ENCODE results near the gene TRIM27. TPM values are rescaled to one million over a fixed set of nuclear protein-coding genes. Genes with fewer than 3 reads are reported as not detected.

Gene TRIM27
- total and polyA plus RNA-seq, 10 of the 15 experiments (the other 5 are each of a cell fraction or from before 2014, with no cell fraction given) = 18.5 to 74.7 (median 58.0) TPM

DNA sequence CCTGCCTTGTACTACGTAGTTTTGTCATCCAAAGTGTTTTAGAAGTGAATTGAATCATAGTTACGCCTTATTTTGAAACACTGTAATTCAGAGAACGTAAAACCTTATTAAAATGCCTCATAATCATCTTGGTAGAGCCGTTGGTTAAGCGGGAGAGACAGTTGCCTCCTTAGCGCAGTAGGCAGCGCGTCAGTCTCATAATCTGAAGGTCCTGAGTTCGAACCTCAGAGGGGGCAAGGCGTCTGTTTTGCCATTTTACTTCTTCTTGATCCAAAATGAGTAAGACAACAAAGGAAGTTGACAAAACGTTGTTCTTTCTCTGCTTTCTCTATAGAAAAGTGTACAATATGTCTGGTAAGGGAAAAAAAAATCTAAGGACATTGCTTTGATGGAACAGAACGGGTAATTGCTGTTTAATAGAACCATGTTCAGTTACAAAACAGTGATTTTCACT, 20.7 kb upstream of the TRIM27 start (continued):
- no peak for TF ChIP-seq NR2C2 (IDR thresholded peaks at IDR 0.05; ENCODE audit: borderline replicate concordance, control insufficient read depth, insufficient read length, low read depth)
- TF ChIP-seq JUND (IDR thresholded peaks at IDR 0.05; ENCODE audit: low read depth, low read length) = no peak
- TF ChIP-seq, protein P1, sequence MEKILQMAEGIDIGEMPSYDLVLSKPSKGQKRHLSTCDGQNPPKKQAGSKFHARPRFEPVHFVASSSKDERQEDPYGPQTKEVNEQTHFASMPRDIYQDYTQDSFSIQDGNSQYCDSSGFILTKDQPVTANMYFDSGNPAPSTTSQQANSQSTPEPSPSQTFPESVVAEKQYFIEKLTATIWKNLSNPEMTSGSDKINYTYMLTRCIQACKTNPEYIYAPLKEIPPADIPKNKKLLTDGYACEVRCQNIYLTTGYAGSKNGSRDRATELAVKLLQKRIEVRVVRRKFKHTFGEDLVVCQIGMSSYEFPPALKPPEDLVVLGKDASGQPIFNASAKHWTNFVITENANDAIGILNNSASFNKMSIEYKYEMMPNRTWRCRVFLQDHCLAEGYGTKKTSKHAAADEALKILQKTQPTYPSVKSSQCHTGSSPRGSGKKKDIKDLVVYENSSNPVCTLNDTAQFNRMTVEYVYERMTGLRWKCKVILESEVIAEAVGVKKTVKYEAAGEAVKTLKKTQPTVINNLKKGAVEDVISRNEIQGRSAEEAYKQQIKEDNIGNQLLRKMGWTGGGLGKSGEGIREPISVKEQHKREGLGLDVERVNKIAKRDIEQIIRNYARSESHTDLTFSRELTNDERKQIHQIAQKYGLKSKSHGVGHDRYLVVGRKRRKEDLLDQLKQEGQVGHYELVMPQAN (conservative IDR thresholded peaks at IDR 0.05) = 0 out of 2 replicates have a peak, but pooled peaks have one; percentile 22
- TF ChIP-seq MTA2 (IDR thresholded peaks at IDR 0.05; ENCODE audit: low read depth) = no peak
- no peak for TF ChIP-seq CHD2 (IDR thresholded peaks at IDR 0.05; ENCODE audit: borderline replicate concordance, low read depth, low read length)
- TF ChIP-seq NR2C1 (IDR thresholded peaks at IDR 0.05) = no peak
- TF ChIP-seq PAX8 (IDR thresholded peaks at IDR 0.05) = no peak
- peak; percentile 45; the same call in 1 of the 2 replicates for TF ChIP-seq CBFB (IDR thresholded peaks at IDR 0.05; ENCODE audit: low read depth)
- TF ChIP-seq POLR2AphosphoS5 (IDR thresholded peaks at IDR 0.05; ENCODE audit: low read length) = no peak
- TF ChIP-seq PML (IDR thresholded peaks at IDR 0.05; ENCODE audit: low read length) = no peak
- no peak for TF ChIP-seq ASH2L (IDR thresholded peaks at IDR 0.05; ENCODE audit: borderline replicate concordance, low read depth)
- TF ChIP-seq, protein P2, sequence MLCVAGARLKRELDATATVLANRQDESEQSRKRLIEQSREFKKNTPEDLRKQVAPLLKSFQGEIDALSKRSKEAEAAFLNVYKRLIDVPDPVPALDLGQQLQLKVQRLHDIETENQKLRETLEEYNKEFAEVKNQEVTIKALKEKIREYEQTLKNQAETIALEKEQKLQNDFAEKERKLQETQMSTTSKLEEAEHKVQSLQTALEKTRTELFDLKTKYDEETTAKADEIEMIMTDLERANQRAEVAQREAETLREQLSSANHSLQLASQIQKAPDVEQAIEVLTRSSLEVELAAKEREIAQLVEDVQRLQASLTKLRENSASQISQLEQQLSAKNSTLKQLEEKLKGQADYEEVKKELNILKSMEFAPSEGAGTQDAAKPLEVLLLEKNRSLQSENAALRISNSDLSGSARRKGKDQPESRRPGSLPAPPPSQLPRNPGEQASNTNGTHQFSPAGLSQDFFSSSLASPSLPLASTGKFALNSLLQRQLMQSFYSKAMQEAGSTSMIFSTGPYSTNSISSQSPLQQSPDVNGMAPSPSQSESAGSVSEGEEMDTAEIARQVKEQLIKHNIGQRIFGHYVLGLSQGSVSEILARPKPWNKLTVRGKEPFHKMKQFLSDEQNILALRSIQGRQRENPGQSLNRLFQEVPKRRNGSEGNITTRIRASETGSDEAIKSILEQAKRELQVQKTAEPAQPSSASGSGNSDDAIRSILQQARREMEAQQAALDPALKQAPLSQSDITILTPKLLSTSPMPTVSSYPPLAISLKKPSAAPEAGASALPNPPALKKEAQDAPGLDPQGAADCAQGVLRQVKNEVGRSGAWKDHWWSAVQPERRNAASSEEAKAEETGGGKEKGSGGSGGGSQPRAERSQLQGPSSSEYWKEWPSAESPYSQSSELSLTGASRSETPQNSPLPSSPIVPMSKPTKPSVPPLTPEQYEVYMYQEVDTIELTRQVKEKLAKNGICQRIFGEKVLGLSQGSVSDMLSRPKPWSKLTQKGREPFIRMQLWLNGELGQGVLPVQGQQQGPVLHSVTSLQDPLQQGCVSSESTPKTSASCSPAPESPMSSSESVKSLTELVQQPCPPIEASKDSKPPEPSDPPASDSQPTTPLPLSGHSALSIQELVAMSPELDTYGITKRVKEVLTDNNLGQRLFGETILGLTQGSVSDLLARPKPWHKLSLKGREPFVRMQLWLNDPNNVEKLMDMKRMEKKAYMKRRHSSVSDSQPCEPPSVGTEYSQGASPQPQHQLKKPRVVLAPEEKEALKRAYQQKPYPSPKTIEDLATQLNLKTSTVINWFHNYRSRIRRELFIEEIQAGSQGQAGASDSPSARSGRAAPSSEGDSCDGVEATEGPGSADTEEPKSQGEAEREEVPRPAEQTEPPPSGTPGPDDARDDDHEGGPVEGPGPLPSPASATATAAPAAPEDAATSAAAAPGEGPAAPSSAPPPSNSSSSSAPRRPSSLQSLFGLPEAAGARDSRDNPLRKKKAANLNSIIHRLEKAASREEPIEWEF (IDR thresholded peaks at IDR 0.05; ENCODE audit: insufficient replicate concordance, low read depth, low read length) = no peak
- no peak for TF ChIP-seq YBX1 (IDR thresholded peaks at IDR 0.05)
- TF ChIP-seq ZNF217 (IDR thresholded peaks at IDR 0.05) = peak; percentile 84
- no peak for TF ChIP-seq IKZF2 (IDR thresholded peaks at IDR 0.05)
- TF ChIP-seq RAD51 (IDR thresholded peaks at IDR 0.05) = no peak
- no peak for TF ChIP-seq SMAD1 (IDR thresholded peaks at IDR 0.05; ENCODE audit: low read depth, partially characterized antibody)
- no peak for TF ChIP-seq KLF5 (IDR thresholded peaks at IDR 0.05; ENCODE audit: partially characterized antibody)
- TF ChIP-seq NFIC (IDR thresholded peaks at IDR 0.05; ENCODE audit: low read depth, low read length) = 0 out of 2 replicates have a peak, but pooled peaks have one; percentile 21
- TF ChIP-seq, protein P3, sequence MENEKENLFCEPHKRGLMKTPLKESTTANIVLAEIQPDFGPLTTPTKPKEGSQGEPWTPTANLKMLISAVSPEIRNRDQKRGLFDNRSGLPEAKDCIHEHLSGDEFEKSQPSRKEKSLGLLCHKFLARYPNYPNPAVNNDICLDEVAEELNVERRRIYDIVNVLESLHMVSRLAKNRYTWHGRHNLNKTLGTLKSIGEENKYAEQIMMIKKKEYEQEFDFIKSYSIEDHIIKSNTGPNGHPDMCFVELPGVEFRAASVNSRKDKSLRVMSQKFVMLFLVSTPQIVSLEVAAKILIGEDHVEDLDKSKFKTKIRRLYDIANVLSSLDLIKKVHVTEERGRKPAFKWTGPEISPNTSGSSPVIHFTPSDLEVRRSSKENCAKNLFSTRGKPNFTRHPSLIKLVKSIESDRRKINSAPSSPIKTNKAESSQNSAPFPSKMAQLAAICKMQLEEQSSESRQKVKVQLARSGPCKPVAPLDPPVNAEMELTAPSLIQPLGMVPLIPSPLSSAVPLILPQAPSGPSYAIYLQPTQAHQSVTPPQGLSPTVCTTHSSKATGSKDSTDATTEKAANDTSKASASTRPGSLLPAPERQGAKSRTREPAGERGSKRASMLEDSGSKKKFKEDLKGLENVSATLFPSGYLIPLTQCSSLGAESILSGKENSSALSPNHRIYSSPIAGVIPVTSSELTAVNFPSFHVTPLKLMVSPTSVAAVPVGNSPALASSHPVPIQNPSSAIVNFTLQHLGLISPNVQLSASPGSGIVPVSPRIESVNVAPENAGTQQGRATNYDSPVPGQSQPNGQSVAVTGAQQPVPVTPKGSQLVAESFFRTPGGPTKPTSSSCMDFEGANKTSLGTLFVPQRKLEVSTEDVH (IDR thresholded peaks at IDR 0.05; ENCODE audit: low read depth, partially characterized antibody) = peak; percentile 58
- no peak for TF ChIP-seq RFX5 (IDR thresholded peaks at IDR 0.05; ENCODE audit: low read depth, low read length)
- no peak for TF ChIP-seq TCF12 (IDR thresholded peaks at IDR 0.05; ENCODE audit: low read depth, low read length)
- no peak for TF ChIP-seq DPF2 (IDR thresholded peaks at IDR 0.05)
- no peak for TF ChIP-seq TCF3 (IDR thresholded peaks at IDR 0.05; ENCODE audit: borderline replicate concordance, insufficient read depth, low read depth, low read length)
